Measurements from ENCODE around the gene CAT. TPM values are rescaled to one million over a fixed set of nuclear protein-coding genes. Genes with fewer than 3 reads are reported as not detected.
A peak's percentile ranks its signal among the peaks of the same experiment; 100 is the strongest.

CAT gene
- total RNA-seq, 1 experiment from 2014 or later, result 53.9 TPM

DNA sequence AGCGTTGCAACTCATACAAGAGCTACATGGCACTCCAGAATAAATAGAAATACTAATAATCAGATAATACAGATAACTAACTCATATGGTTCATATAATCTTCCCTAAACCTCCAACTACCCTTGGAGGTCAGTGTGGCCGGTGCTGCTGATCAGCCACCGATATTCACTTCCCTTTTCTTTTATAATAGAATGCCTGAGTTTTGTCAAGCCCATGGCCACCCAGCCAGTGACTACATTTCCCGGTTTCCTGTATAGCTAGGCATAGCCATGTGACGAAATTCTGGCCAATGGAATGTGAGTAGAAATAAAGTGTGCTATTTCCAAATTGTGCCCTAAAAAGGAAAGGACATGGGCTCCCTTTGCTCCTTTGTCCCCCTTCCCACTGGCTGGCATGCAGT lies 5.9 kb upstream of the CAT start:
- Histone ChIP-seq H3K27me3 (replicated peaks) (no peaks in the 10 kb centered on the region), H3K27ac (no peak overlapping the region), H3K4me3 (no peak overlapping the region), H3K9me3 (replicated peaks) (no peaks in the 10 kb centered on the region), H3K36me3 (no peaks in the 10 kb centered on the region), H3K4me1 (replicated peaks) (no peaks in the 10 kb centered on the region)
- no peak for DNase-seq (ENCODE audit: low read depth in 1 of 2, low spot score in 2 of 2)

- Histone ChIP-seq H3K9me3 (replicated peaks) (no peaks in the 10 kb centered on the region), H3K4me1 (replicated peaks) (no peaks in the 10 kb centered on the region), H3K36me3 (0 out of 2 replicates have a peak, but pooled peaks cover 2% of the 10 kb centered on the region), H3K27me3 (replicated peaks) (no peaks in the 10 kb centered on the region), H3K27ac (no peak overlapping the region), H3K4me3 (no peak overlapping the region)
- DNase-seq (ENCODE audit: low read depth in 1 of 2, low spot score in 2 of 2), result no peak
Observed at GRCh38 chr11:34433899-34434298, 4.8 kb upstream of the CAT start.

DNA sequence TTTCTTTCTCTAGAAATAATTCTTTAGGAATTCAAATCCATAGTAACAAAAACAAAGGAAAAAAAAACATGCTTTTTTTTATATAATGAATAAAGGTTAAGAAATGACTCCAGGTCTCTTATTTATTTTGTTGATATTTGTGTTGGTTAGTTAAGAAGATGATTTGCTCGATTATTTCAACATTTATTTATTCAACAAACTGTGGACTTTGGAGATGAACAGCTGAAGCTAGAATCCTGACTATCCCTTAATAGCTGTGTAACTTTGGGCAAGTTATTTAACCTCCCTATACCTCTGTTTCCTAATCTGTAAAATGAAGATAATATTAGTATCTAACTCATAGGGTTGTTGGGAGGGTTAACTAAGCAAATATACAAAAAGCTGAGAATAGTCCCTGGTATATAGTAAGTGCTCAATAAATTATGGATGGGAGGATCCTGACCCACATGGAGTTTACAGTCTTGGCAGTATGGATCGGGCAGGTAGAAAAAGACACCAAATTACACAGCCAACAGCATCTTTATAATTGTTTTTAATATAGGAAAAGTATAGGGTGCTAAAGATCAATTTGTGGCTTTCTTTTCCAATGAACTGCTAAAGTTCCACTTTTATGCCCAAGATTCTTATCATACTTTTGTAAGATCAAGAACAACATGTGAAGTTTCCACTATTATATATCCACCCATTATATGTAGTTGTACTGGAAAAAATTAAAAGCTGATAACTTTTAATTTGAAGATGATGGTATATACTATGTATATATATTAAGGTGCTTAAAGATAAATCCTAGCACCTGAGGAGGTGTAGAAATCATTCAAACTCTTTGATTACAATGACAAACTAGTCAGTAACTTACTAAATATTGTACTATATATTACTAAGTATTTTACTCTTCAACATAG lies 1.3 kb upstream of the CAT start:
- Histone ChIP-seq H3K4me1 (replicated peaks) (0 out of 2 replicates have a peak, but pooled peaks cover 8% of the 10 kb centered on the region), H3K27me3 (replicated peaks) (no peaks in the 10 kb centered on the region), H3K36me3 (0 out of 2 replicates have a peak, but pooled peaks cover 3% of the 10 kb centered on the region), H3K27ac (no peak overlapping the region), H3K9me3 (replicated peaks) (no peaks in the 10 kb centered on the region), H3K4me3 (no peak overlapping the region)
- DNase-seq (ENCODE audit: low read depth in 1 of 2, low spot score in 2 of 2), result no peak

DNA sequence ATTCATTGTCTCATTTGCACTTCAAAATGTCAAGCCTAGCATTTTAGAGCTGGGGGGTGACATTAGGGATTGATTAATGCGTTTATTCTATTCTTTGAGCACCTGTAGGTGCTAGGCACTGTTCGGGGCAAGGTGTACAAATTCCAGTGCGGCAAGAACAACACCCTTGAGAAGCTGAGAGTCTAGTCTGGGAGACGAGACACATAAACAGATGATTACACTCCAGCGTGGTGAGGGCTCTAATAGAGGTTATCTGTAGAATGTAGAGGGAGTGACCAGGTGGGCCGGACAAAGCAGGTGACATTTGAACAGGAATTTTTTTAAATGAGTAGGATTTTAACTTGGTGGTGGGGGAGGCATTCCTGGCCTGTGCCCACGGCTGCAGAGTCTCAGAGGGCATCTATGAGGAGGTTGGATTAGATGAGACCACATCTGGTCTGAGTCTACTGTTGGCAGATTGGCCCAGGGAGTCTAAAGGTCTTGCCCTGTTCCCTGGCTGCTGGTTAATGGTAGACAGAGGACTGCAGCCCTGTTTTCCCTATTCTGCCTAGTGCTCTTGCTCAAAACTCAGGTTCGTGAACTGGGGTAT lies 970 bp downstream of the CAT start:
- H3K9me3 ChIP-seq (replicated peaks), result no peaks in the 10 kb centered on the region
- H3K27ac ChIP-seq, result 0 out of 2 replicates have a peak overlapping the region, but pooled peaks have one; percentile 23
- no peaks in the 10 kb centered on the region for H3K27me3 ChIP-seq (replicated peaks)
- 0 out of 2 replicates have a peak, but pooled peaks cover 8% of the 10 kb centered on the region for H3K4me1 ChIP-seq (replicated peaks)
- peak overlapping the region; percentile 68 for H3K4me3 ChIP-seq
- 0 out of 2 replicates have a peak, but pooled peaks cover 3% of the 10 kb centered on the region for H3K36me3 ChIP-seq
- no peak for DNase-seq (ENCODE audit: low read depth in 1 of 2, low spot score in 2 of 2)

DNA sequence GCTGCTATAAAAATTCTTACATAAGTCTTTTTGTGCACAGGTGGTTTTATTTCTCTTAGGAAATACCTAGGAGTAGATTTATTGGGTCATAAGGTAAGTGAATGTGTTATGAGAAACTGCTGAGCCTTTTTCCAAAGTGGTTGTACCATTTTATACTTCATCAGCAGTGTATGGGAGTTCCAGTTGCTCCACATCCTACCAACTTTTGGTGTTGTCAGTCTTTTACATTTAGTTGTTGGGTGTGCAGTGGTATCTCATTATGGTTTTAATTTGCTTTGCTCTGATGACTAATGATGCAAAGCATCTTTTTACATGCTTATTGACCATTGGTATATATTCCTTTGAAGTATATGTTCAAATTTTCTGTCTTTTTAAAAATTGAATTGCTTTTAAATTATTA lies 3.1 kb downstream of the CAT start:
- DNase-seq (ENCODE audit: low read depth in 1 of 2, low spot score in 2 of 2), result no peak
- Histone ChIP-seq H3K27ac (no peak overlapping the region), H3K4me3 (no peak overlapping the region), H3K4me1 (replicated peaks) (0 out of 2 replicates have a peak, but pooled peaks cover 8% of the 10 kb centered on the region), H3K27me3 (replicated peaks) (no peaks in the 10 kb centered on the region), H3K36me3 (0 out of 2 replicates have a peak, but pooled peaks cover 3% of the 10 kb centered on the region), H3K9me3 (replicated peaks) (no peaks in the 10 kb centered on the region)

DNA sequence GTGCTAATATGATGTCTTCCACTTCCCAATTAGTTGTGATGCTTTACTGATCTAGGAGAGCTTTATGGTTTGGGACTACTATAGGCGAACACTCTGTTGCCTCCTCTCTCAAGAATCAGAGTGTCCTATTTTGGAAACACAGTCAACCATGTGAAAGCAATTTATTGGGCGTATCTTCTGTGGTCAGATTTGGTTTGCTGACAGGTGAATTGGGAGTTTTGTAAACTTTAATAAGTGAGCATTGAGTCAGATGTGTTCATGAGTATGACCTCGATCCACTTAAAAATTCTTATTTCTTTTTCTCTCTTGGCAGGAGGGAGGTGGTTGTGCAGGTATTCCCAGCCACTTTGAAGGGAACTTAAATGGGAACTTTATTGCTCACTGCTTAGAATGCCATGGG lies 4.4 kb downstream of the CAT start:
- H3K27ac ChIP-seq, result no peak overlapping the region
- no peak for DNase-seq (ENCODE audit: low read depth in 1 of 2, low spot score in 2 of 2)
- no peaks in the 10 kb centered on the region for H3K27me3 ChIP-seq (replicated peaks)
- H3K36me3 ChIP-seq, result 0 out of 2 replicates have a peak, but pooled peaks cover 3% of the 10 kb centered on the region
- H3K9me3 ChIP-seq (replicated peaks), result no peaks in the 10 kb centered on the region
- H3K4me3 ChIP-seq, result no peak overlapping the region
- H3K4me1 ChIP-seq (replicated peaks), result 0 out of 2 replicates have a peak, but pooled peaks cover 8% of the 10 kb centered on the region

DNA sequence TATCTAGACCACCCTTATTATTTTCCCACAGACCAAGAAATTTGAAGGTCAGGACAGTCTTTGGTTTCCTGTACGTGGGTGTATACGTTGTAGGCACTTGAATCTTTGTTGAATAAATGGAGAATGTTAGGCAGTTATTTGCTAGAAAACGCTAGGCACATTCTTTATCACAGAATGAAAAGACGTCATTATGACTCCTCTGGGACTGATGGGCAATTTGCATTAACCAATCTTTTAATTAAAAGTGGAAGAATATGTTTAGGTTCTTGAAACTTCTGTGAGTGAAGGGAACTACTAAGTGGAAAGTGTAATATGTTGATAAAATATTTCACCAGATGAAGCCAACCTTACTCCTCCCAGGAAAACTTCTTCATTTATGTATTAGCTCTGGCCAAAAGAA lies 5.7 kb downstream of the CAT start:
- no peaks in the 10 kb centered on the region for H3K27me3 ChIP-seq (replicated peaks)
- no peak overlapping the region for H3K27ac ChIP-seq
- 0 out of 2 replicates have a peak, but pooled peaks cover 7% of the 10 kb centered on the region for H3K4me1 ChIP-seq (replicated peaks)
- H3K36me3 ChIP-seq, result no peaks in the 10 kb centered on the region
- no peak for DNase-seq (ENCODE audit: low read depth in 1 of 2, low spot score in 2 of 2)
- H3K9me3 ChIP-seq (replicated peaks), result no peaks in the 10 kb centered on the region
- no peak overlapping the region for H3K4me3 ChIP-seq

DNA sequence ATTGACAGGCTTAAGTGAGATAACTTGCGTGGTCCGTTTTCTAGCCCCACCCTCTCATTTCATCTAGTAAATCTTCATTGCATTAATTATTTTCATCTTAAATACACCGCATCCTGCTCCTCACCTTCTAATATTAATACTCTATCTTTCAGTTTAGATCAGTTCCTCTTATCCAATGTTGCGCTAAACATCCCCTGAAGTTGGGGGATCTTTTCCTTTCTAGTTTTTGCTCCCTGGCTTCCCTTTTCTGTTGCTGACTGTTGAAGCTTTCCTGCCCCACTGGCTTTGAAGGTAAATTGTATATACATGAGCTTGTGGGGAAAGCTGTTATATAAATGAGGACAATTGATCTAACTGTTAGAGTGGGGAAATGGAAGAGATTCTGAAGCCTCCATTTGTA lies 7.2 kb downstream of the CAT start:
- peaks cover 9% of the 10 kb centered on the region; the same call in 1 of the 2 replicates for H3K36me3 ChIP-seq
- no peak for DNase-seq (ENCODE audit: low read depth in 1 of 2, low spot score in 2 of 2)
- no peak overlapping the region for H3K27ac ChIP-seq
- no peaks in the 10 kb centered on the region for H3K9me3 ChIP-seq (replicated peaks)
- H3K4me3 ChIP-seq, result no peak overlapping the region
- no peaks in the 10 kb centered on the region for H3K27me3 ChIP-seq (replicated peaks)
- H3K4me1 ChIP-seq (replicated peaks), result no peaks in the 10 kb centered on the region

DNA sequence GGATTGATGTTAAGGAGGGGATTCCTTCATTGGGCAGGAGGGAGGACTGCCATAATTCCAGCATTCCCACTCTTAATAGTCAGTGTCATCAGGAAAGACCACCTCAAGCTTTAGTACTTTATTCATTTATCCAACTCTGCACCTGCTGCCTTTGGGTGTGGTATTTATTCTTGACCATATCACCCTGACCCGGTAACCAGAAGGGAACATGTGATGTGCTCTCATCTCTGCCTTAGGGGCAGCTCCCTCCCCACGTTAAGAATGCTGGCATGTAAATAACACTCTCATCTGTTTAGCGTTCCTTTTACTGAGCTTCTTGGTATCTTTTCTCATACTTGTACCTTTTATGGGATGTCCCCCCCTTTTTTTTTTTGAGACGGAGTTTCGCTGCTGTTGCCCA lies 7.7 kb downstream of the CAT start:
- DNase-seq (ENCODE audit: low read depth in 1 of 2, low spot score in 2 of 2), result no peak
- peaks cover 9% of the 10 kb centered on the region; the same call in 1 of the 2 replicates for H3K36me3 ChIP-seq
- no peaks in the 10 kb centered on the region for H3K9me3 ChIP-seq (replicated peaks)
- no peaks in the 10 kb centered on the region for H3K4me1 ChIP-seq (replicated peaks)
- H3K27me3 ChIP-seq (replicated peaks), result no peaks in the 10 kb centered on the region
- H3K4me3 ChIP-seq, result no peak overlapping the region
- no peak overlapping the region for H3K27ac ChIP-seq

DNA sequence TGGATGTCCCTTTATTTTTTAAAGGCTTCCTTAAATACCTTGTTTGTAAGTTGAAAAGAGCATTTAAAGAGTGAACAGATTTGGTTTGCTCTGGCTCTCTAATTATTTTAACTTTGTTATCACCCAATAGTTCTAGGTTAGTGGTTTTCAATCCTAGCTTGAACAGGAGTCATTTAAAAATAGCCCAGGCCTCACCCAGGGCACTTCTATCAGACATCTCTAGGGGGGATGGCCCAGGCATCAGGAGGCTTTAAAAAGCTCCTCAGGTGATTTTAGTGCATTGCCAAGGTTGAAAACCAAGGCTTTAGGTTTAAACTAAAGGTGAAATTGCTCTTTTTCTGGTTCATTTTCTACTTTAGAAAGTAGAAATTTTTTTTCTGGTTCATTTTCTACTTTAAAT lies 8.3 kb downstream of the CAT start:
- Histone ChIP-seq H3K4me1 (replicated peaks) (no peaks in the 10 kb centered on the region), H3K9me3 (replicated peaks) (no peaks in the 10 kb centered on the region), H3K4me3 (no peak overlapping the region), H3K36me3 (peaks cover 13% of the 10 kb centered on the region), H3K27ac (no peak overlapping the region), H3K27me3 (replicated peaks) (no peaks in the 10 kb centered on the region)
- no peak for DNase-seq (ENCODE audit: low read depth in 1 of 2, low spot score in 2 of 2)

- H3K4me3 ChIP-seq, result no peak overlapping the region
- DNase-seq (ENCODE audit: low read depth in 1 of 2, low spot score in 2 of 2), result no peak
- no peak overlapping the region for H3K27ac ChIP-seq
- peaks cover 19% of the 10 kb centered on the region for H3K36me3 ChIP-seq
- no peaks in the 10 kb centered on the region for H3K4me1 ChIP-seq (replicated peaks)
- no peaks in the 10 kb centered on the region for H3K9me3 ChIP-seq (replicated peaks)
- no peaks in the 10 kb centered on the region for H3K27me3 ChIP-seq (replicated peaks)
Observed at GRCh38 chr11:34448223-34448994, 9.7 kb downstream of the CAT start.

- Histone ChIP-seq H3K27me3 (replicated peaks) (no peaks in the 10 kb centered on the region), H3K27ac (no peak overlapping the region), H3K4me3 (no peak overlapping the region), H3K4me1 (replicated peaks) (no peaks in the 10 kb centered on the region), H3K36me3 (peaks cover 25% of the 10 kb centered on the region), H3K9me3 (replicated peaks) (no peaks in the 10 kb centered on the region)
- DNase-seq (ENCODE audit: low read depth in 1 of 2, low spot score in 2 of 2), result no peak
Observed at GRCh38 chr11:34449013-34449412, 10.3 kb downstream of the CAT start.

DNA sequence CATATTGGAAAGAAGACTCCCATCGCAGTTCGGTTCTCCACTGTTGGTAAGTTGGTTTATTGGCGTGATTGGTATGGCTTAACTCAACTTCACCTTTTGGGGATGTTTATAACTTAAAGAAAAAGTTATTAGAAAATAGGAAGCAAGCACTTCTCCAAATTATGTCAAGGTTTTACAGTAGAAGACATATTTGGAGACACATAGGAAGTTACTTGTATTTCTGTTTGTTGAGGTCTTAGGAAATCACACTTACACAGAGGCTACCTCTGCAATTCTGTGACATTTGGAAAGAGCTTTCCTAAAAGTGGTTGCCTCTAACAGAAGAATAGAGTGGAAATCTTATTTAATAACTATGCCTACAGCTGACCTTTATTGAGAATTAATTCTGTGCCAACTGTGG lies 12.3 kb downstream of the CAT start:
- Histone ChIP-seq H3K4me1 (replicated peaks) (no peaks in the 10 kb centered on the region), H3K9me3 (replicated peaks) (no peaks in the 10 kb centered on the region), H3K27me3 (replicated peaks) (no peaks in the 10 kb centered on the region), H3K36me3 (peaks cover 30% of the 10 kb centered on the region), H3K27ac (no peak overlapping the region), H3K4me3 (no peak overlapping the region)
- DNase-seq (ENCODE audit: low read depth in 1 of 2, low spot score in 2 of 2), result no peak
